Fibroblast of villous mesenchyme (primary cell): ENCODE measurements around the gene IRF1. TPM values are rescaled to one million over a fixed set of nuclear protein-coding genes. Genes with fewer than 3 reads are reported as not detected.

Experiments
- DNase-seq: peaks from one replicate; pipeline ENCODE4 v3.0.0-alpha.2; 2010; ENCODE audit warnings: low read depth
- H3K4me3 ChIP-seq: 2 replicates; pipeline ENCODE4 v1.5.1; 2011; ENCODE audit warnings: low read depth, mild to moderate bottlenecking, low read length
- CTCF ChIP-seq: IDR thresholded peaks from 2 replicates; pipeline ENCODE4 v1.5.1; 2012; ENCODE audit warnings: low read depth, mild to moderate bottlenecking, low read length; ENCODE audit not compliant: insufficient read depth
- total RNA-seq: library from RNA; depleted of rRNA; stranded (reverse); fragments of >200 nt; gene quantifications from 2 replicates; pipeline ENCODE4 v1.2.3, GENCODE V29; 2012

Gene IRF1
- total RNA-seq, 1 donor: 56.6 TPM

DNA sequence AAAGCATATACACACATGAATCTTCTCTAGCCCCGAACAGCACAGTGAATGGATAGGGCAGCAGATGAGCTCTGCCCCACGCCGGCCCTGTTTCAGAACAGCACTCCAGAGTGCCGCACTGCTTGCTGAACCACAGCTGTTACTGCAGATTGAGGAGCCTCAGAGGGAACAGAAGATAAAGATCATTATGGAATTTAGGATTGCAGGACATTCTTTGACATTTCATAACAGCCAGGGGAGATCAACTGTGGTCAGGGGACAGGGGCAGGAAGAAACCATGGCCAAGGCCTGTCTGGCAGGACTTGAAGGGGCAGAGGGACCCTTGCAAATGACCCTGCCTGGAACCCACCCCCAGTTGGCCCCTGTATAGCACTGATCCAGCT, 20.6 kb downstream of the IRF1 start:
- H3K4me3 ChIP-seq: no peak overlapping the region
- TF ChIP-seq CTCF: no peak
- DNase-seq: peak; percentile 89

DNA sequence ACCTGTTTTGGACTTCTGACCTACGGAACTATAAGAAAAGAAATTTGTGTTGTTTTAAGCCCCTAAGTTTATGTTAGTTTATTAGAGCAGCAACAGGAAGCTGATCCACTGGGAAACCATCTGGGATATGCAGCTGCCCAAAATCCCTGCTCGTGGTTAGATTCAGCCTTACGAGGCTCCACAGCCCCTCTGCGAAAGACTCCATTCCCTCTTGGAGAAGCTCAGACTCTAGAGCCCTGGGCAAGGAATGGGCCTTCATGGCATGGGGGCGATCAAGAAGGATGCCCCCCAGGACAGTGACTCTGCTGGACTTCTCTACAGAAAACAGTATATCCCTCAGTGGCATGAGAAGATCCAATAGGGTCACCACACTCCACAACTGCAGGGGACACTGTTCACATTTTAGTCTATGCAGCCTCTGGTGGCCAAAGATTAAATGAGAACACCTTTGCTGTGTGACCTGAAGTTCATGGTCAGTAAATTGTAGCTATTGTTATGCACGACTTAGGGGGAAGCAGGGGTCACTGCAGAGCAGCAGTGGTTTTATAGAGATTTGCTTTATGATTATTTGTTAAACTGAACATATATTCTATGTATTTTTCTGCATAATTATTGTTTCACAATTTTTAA, 21.1 kb downstream of the IRF1 start:
- TF ChIP-seq CTCF: no peak
- DNase-seq: peak; percentile 67
- H3K4me3 ChIP-seq: no peak overlapping the region

DNA sequence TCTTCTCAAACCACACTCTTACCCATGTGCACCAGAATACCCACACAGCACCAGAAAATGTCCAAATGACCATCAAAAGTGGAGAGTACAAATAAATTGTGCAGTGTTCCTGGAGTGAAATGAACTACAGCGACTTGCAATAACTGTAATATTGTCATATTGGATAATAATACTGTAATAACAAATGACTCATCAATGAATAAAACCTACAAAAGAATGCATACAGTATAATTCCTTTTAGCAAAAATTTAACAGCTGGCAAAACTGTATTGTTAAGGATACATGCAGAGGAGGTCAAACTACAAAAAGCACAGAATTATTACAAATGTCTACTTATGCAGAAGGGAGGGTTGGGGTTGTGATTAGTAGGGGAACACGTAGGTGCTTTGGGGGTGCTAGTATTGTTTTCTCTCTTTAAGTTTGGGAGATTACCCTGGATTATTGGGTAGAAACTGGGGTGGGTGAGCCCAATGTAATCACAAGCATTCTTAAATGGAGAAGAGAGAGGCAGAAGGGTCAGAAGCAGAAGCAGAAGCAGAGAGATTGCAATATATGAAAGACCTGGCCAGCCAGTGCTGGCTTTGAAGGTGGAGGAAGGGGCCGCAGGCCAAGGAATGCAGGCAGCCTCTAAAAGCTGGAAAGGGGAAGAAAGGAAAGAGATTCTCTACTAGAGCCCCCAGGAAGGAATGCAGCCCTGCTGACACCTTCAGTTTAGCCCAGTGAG, 21.8 kb downstream of the IRF1 start:
- no peak for DNase-seq

DNA sequence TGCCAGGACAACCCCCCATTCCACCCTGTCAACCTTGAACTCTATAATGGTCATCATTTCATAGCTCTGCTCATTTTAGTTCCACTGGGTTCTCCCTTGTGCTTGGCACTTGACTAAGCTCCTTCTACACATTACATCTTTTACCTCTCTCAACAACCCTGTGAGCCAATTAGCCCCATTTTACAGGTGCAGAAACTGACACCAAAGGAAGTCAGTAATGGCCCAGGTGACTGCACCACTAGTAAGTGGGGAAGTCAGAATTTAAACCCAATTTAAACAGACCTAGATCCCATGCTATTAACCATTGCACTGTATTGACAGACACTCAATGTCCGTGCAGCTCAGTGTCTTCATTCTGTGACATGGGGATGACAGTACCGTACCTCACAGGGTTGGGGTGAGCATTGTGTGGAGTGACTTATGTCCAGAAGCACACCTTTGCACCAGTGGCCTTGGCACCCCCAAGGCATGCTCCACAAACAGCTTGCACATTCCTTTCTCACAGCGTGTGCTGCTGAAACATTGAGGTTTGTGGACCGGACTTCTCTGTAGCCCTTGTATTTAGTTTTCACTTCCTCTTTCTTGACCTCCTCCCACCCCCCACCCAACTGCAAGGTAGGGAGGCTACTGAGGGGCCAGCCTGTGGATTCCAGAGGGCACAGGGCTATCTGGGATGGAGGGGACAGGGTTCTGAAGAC, 23.1 kb downstream of the IRF1 start:
- no peak for DNase-seq
- no peak overlapping the region for H3K4me3 ChIP-seq
- no peak for TF ChIP-seq CTCF

More for the DNA sequence above, 21.8 kb downstream of the IRF1 start:
- no peak for TF ChIP-seq CTCF
- H3K4me3 ChIP-seq: no peak overlapping the region

GRCh38 chr5:132466433-132467286, 23.9 kb downstream of the IRF1 start:
- no peak overlapping the region for H3K4me3 ChIP-seq
- peak; percentile 85 for DNase-seq
- no peak for TF ChIP-seq CTCF

- DNase-seq: no peak
- no peak overlapping the region for H3K4me3 ChIP-seq
- no peak for TF ChIP-seq CTCF
Measured at GRCh38 chr5:132465059-132465707, 25.4 kb downstream of the IRF1 start.
